Progenitor cell of endocrine pancreas (in vitro differentiated cells): ENCODE measurements around the gene WNT2. TPM values are rescaled to one million over a fixed set of nuclear protein-coding genes. Genes with fewer than 3 reads are reported as not detected.

Experiments used
- DNase-seq: peaks from one replicate; pipeline ENCODE4 v3.0.0; 2021; ENCODE audit warnings: low spot score; ENCODE audit not compliant: unreplicated experiment
- H3K27ac Mint-ChIP-seq: 2 replicates; pipeline ENCODE4 v1.8.0; 2021; ENCODE audit warnings: mild to moderate bottlenecking, moderate library complexity, mixed read lengths
- H3K27me3 Mint-ChIP-seq: 2 replicates; pipeline ENCODE4 v1.8.0; 2021; ENCODE audit warnings: mixed read lengths
- H3K36me3 Mint-ChIP-seq: 2 replicates; pipeline ENCODE4 v1.8.0; 2022; ENCODE audit warnings: mixed read lengths; ENCODE audit not compliant: insufficient read depth
- H3K4me1 Mint-ChIP-seq: 2 replicates; pipeline ENCODE4 v1.8.0; 2021; ENCODE audit warnings: low read depth, mixed read lengths
- H3K4me3 Mint-ChIP-seq: 2 replicates; pipeline ENCODE4 v1.8.0; 2021; ENCODE audit warnings: low read depth, mild to moderate bottlenecking, moderate library complexity, mixed read lengths
- H3K9me3 Mint-ChIP-seq: 2 replicates; pipeline ENCODE4 v1.8.0; 2021; ENCODE audit warnings: low read depth, mixed read lengths
- total RNA-seq: library from RNA; stranded (reverse); gene quantifications from 2 replicates; pipeline ENCODE4 v1.2.1, GENCODE V29; 2021
- TF ChIP-seq, protein P1 (sequence below): fragments of 200-600 bp; sonication (generic); IDR thresholded peaks from one replicate; pipeline ENCODE4 v1.5.0; 2021; ENCODE audit warnings: antibody characterized with exemption, mild to moderate bottlenecking; ENCODE audit not compliant: unreplicated experiment

The WNT2 gene
- total RNA-seq, 1 donor from 2014 or later, result 0.46 TPM

GRCh38 chr7:117269886-117270285, 53.0 kb downstream of the WNT2 start:
- Mint-ChIP-seq H3K9me3 (no peaks in the 10 kb centered on the region), H3K27ac (no peak overlapping the region), H3K4me1 (peaks cover 4% of the 10 kb centered on the region), H3K4me3 (no peak overlapping the region), H3K27me3 (peaks cover 9% of the 10 kb centered on the region), H3K36me3 (no peaks in the 10 kb centered on the region)
- TF ChIP-seq, protein P1, sequence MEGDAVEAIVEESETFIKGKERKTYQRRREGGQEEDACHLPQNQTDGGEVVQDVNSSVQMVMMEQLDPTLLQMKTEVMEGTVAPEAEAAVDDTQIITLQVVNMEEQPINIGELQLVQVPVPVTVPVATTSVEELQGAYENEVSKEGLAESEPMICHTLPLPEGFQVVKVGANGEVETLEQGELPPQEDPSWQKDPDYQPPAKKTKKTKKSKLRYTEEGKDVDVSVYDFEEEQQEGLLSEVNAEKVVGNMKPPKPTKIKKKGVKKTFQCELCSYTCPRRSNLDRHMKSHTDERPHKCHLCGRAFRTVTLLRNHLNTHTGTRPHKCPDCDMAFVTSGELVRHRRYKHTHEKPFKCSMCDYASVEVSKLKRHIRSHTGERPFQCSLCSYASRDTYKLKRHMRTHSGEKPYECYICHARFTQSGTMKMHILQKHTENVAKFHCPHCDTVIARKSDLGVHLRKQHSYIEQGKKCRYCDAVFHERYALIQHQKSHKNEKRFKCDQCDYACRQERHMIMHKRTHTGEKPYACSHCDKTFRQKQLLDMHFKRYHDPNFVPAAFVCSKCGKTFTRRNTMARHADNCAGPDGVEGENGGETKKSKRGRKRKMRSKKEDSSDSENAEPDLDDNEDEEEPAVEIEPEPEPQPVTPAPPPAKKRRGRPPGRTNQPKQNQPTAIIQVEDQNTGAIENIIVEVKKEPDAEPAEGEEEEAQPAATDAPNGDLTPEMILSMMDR, result no peak
- no peak for DNase-seq

- no peaks in the 10 kb centered on the region for H3K36me3 Mint-ChIP-seq
- DNase-seq, result no peak
- H3K4me3 Mint-ChIP-seq, result no peak overlapping the region
- H3K9me3 Mint-ChIP-seq, result no peaks in the 10 kb centered on the region
- H3K4me1 Mint-ChIP-seq, result peaks cover 4% of the 10 kb centered on the region
- TF ChIP-seq, protein P1, result no peak
- no peak overlapping the region for H3K27ac Mint-ChIP-seq
- peaks cover 9% of the 10 kb centered on the region for H3K27me3 Mint-ChIP-seq
Measured at GRCh38 chr7:117269417-117269816, 53.4 kb downstream of the WNT2 start.

GRCh38 chr7:117264716-117265115, 58.1 kb downstream of the WNT2 start:
- no peak for DNase-seq
- Mint-ChIP-seq H3K4me3 (no peak overlapping the region), H3K4me1 (no peaks in the 10 kb centered on the region), H3K27ac (no peak overlapping the region), H3K36me3 (no peaks in the 10 kb centered on the region), H3K9me3 (no peaks in the 10 kb centered on the region), H3K27me3 (peaks cover 8% of the 10 kb centered on the region)
- TF ChIP-seq, protein P1, result no peak

GRCh38 chr7:117262546-117262945, 60.3 kb downstream of the WNT2 start:
- H3K27me3 Mint-ChIP-seq, result peaks cover 8% of the 10 kb centered on the region
- H3K4me1 Mint-ChIP-seq, result peaks cover 2% of the 10 kb centered on the region
- no peak overlapping the region for H3K4me3 Mint-ChIP-seq
- no peaks in the 10 kb centered on the region for H3K36me3 Mint-ChIP-seq
- H3K27ac Mint-ChIP-seq, result no peak overlapping the region
- no peaks in the 10 kb centered on the region for H3K9me3 Mint-ChIP-seq
- DNase-seq, result no peak
- TF ChIP-seq, protein P1, result no peak

DNA sequence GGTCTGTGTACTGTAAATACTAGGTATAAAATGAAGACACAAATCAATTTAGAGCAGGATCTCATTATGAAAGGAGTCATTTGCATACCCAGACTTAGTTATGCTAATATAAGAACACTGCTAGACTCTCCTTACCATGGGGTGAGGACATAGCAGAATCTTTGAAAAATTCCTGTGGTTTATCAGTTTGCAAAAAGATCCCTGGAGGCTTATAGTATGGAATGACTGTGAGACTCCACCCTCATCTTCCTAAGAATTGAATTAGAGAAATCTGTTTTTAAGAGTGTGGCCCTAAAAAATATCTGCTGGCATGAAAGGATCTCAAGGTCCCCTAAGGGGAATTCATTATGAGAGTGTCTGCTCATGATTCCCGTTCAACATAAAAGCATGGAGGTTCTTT, 63.2 kb downstream of the WNT2 start:
- TF ChIP-seq, protein P1, result no peak
- Mint-ChIP-seq H3K27ac (no peak overlapping the region), H3K4me3 (no peak overlapping the region), H3K27me3 (peaks cover 15% of the 10 kb centered on the region), H3K9me3 (no peaks in the 10 kb centered on the region), H3K36me3 (no peaks in the 10 kb centered on the region), H3K4me1 (peaks cover 2% of the 10 kb centered on the region)
- no peak for DNase-seq
